WTC11 (cell line): ENCODE results near the gene EP300. TPM values are rescaled to one million over a fixed set of nuclear protein-coding genes. Genes with fewer than 3 reads are reported as not detected.

Experiments used
- ATAC-seq: fragments of 200-7000 bp; cut with Tn5 transposase; 2 replicates; pipeline ENCODE4 v1.10.0; 2021; ENCODE audit warnings: mild to moderate bottlenecking, moderate library complexity
- CTCF ChIA-PET: fragments of 300-600 bp; sonication (Branson Sonifier 250); formaldehyde crosslinking; loops from one replicate; lab custom pipeline; 2021; ENCODE audit warnings: antibody characterized with exemption; lab: Charles Lee
- POLR2A ChIA-PET: fragments of 350-600 bp; sonication (Branson Sonifier 250); formaldehyde crosslinking; loops from one replicate; lab custom pipeline; 2021; ENCODE audit warnings: antibody characterized with exemption; lab: Charles Lee
- DNase-seq: peaks from one replicate; pipeline ENCODE4 v3.0.0; 2021; ENCODE audit warnings: low spot score
- H3K27ac Mint-ChIP-seq: 2 replicates; pipeline ENCODE4 v1.8.0; 2021; ENCODE audit warnings: mixed read lengths
- H3K27me3 Mint-ChIP-seq: 2 replicates; pipeline ENCODE4 v1.8.0; 2021; ENCODE audit warnings: low read depth, mild to moderate bottlenecking, moderate library complexity, mixed read lengths
- H3K36me3 Mint-ChIP-seq: 2 replicates; pipeline ENCODE4 v1.8.0; 2021; ENCODE audit warnings: mixed read lengths
- H3K4me1 Mint-ChIP-seq: 2 replicates; pipeline ENCODE4 v1.8.0; 2022; ENCODE audit warnings: mixed read lengths
- H3K4me3 Mint-ChIP-seq: 2 replicates; pipeline ENCODE4 v1.8.0; 2021; ENCODE audit warnings: mild to moderate bottlenecking, moderate library complexity, mixed read lengths
- H3K9me3 Mint-ChIP-seq: 2 replicates; pipeline ENCODE4 v1.8.0; 2021; ENCODE audit warnings: mixed read lengths
- AR ChIP-seq: fragments of 250-450 bp; sonication (Bioruptor Pico); IDR thresholded peaks from 2 replicates; pipeline ENCODE4 v1.9.0; 2021; ENCODE audit warnings: mild to moderate bottlenecking
- ATF2 ChIP-seq: sonication (generic); formaldehyde crosslinking; IDR thresholded peaks from 2 replicates; pipeline ENCODE4 v1.8.1; 2022; ENCODE audit warnings: low read depth, missing genetic modification reagents, borderline replicate concordance
- ATF3 ChIP-seq: sonication (generic); formaldehyde crosslinking; conservative IDR thresholded peaks from 2 replicates; pipeline ENCODE4 v1.8.1; 2022; ENCODE audit warnings: mild to moderate bottlenecking, missing genetic modification reagents
- CBFB ChIP-seq: sonication (generic); formaldehyde crosslinking; IDR thresholded peaks from 2 replicates; pipeline ENCODE4 v1.8.1; 2022; ENCODE audit warnings: mild to moderate bottlenecking, low read depth, missing genetic modification reagents
- EMX1 ChIP-seq: fragments of 250-450 bp; sonication (Bioruptor Pico); IDR thresholded peaks from 2 replicates; pipeline ENCODE4 v1.8.0; 2021; ENCODE audit warnings: mild to moderate bottlenecking
- FOXP4 ChIP-seq: sonication (generic); formaldehyde crosslinking; IDR thresholded peaks from 2 replicates; pipeline ENCODE4 v1.8.0; 2022; ENCODE audit warnings: mild to moderate bottlenecking, missing genetic modification reagents
- HMGXB4 ChIP-seq: sonication (generic); formaldehyde crosslinking; IDR thresholded peaks from 2 replicates; pipeline ENCODE4 v1.8.1; 2023; ENCODE audit warnings: mild to moderate bottlenecking, moderate library complexity, missing genetic modification reagents
- IRF1 ChIP-seq: sonication (generic); formaldehyde crosslinking; IDR thresholded peaks from 2 replicates; pipeline ENCODE4 v1.8.0; 2023; ENCODE audit warnings: missing genetic modification reagents
- MAX ChIP-seq: sonication (generic); formaldehyde crosslinking; IDR thresholded peaks from 2 replicates; pipeline ENCODE4 v1.8.0; 2022; ENCODE audit warnings: mild to moderate bottlenecking, missing genetic modification reagents
- NR1H2 ChIP-seq: sonication (generic); formaldehyde crosslinking; IDR thresholded peaks from 2 replicates; pipeline ENCODE4 v1.9.0; 2021; ENCODE audit warnings: mild to moderate bottlenecking, moderate library complexity, missing genetic modification reagents
- NR2C2 ChIP-seq: sonication (generic); formaldehyde crosslinking; IDR thresholded peaks from 2 replicates; pipeline ENCODE4 v1.8.0; 2022; ENCODE audit warnings: mild to moderate bottlenecking, missing genetic modification reagents
- PRDM15 ChIP-seq: sonication (generic); formaldehyde crosslinking; IDR thresholded peaks from 2 replicates; pipeline ENCODE4 v1.8.0; 2022; ENCODE audit warnings: missing genetic modification reagents
- RELA ChIP-seq: sonication (generic); formaldehyde crosslinking; IDR thresholded peaks from 2 replicates; pipeline ENCODE4 v1.8.1; 2022; ENCODE audit warnings: missing genetic modification reagents, mild to moderate bottlenecking, borderline replicate concordance
- SMAD3 ChIP-seq: sonication (generic); formaldehyde crosslinking; IDR thresholded peaks from 2 replicates; pipeline ENCODE4 v1.8.0; 2022; ENCODE audit warnings: missing genetic modification reagents, mild to moderate bottlenecking, borderline replicate concordance
- ZMAT4 ChIP-seq: fragments of 250-450 bp; sonication (Bioruptor Pico); IDR thresholded peaks from 2 replicates; pipeline ENCODE4 v1.9.0; 2021; ENCODE audit warnings: mild to moderate bottlenecking
- ZNF232 ChIP-seq: sonication (generic); formaldehyde crosslinking; IDR thresholded peaks from 2 replicates; pipeline ENCODE4 v1.8.0; 2022; ENCODE audit warnings: mild to moderate bottlenecking, missing genetic modification reagents
- ZNF263 ChIP-seq: sonication (generic); formaldehyde crosslinking; IDR thresholded peaks from 2 replicates; pipeline ENCODE4 v1.8.1; 2022; ENCODE audit warnings: low read depth, mild to moderate bottlenecking, moderate library complexity, missing genetic modification reagents
- ZNF423 ChIP-seq: fragments of 250-450 bp; sonication (Bioruptor Pico); IDR thresholded peaks from 2 replicates; pipeline ENCODE4 v2.1.2; 2022; ENCODE audit warnings: mild to moderate bottlenecking, moderate library complexity
- ZNF425 ChIP-seq: fragments of 250-450 bp; sonication (Bioruptor Pico); conservative IDR thresholded peaks from 2 replicates; pipeline ENCODE4 v1.9.0; 2021; ENCODE audit warnings: mild to moderate bottlenecking
- total RNA-seq: library from RNA; stranded (reverse); gene quantifications from 3 replicates; pipeline ENCODE4 v1.2.3, GENCODE V29; 2021

EP300 gene
- total RNA-seq, 1 experiment from 2014 or later, result 97.1 TPM

GRCh38 chr22:41074941-41075710 is 17.3 kb upstream of the EP300 start (continued):
- TF ChIP-seq PRDM15 (CRISPR knock-in tag) (no peak), ZMAT4 (no peak), MAX (CRISPR knock-in tag) (no peak), NR1H2 (no peak), ZNF232 (CRISPR knock-in tag) (no peak), RELA (CRISPR knock-in tag) (no peak), FOXP4 (no peak), ZNF263 (no peak), AR (no peak), CBFB (no peak), ATF2 (CRISPR knock-in tag) (no peak), ZNF423 (no peak), EMX1 (CRISPR knock-in tag) (no peak)

GRCh38 chr22:41075946-41076345 is 16.4 kb upstream of the EP300 start:
- Mint-ChIP-seq H3K27me3 (no peaks in the 10 kb centered on the region; the same call in 1 of the 2 replicates), H3K4me1 (no peaks in the 10 kb centered on the region), H3K27ac (no peak overlapping the region), H3K4me3 (no peak overlapping the region), H3K9me3 (no peaks in the 10 kb centered on the region), H3K36me3 (no peaks in the 10 kb centered on the region)
- ATAC-seq (no peak), DNase-seq (no peak)
- ChIA-PET POLR2A (interaction anchor here (0.9 kb wide), 1 partner anchor 53 kb away, joined by 3 read pairs; no protein-coding TSS in a partner anchor), CTCF (no interaction called here)
- TF ChIP-seq SMAD3 (CRISPR knock-in tag) (no peak), NR2C2 (CRISPR knock-in tag) (no peak), ZNF425 (CRISPR knock-in tag) (no peak), IRF1 (CRISPR knock-in tag) (no peak), HMGXB4 (CRISPR knock-in tag) (no peak), ATF3 (CRISPR knock-in tag) (no peak), ZNF423 (no peak)
